Measurements from ENCODE around the gene ALOX5.

The ALOX5 gene

GRCh38 chr10:45377321-45377720 lies 3.3 kb downstream of the ALOX5 start:
- Histone ChIP-seq H3K27ac (peak overlapping the region; percentile 40 to 89 (median 85); a peak in 21 of 22 replicates), H4K20me1 (peaks cover 0 to 44% (median 37%) of the 10 kb centered on the region in 11 experiments; a peak in 20 of 22 replicates), H3K27me3 (peaks cover 0 to 5% (median 0%) of the 10 kb centered on the region in 11 experiments; a peak in 2 of 22 replicates), H3K9ac (peak overlapping the region; percentile 52 to 75 (median 69); a peak in 21 of 22 replicates), H3K36me3 (peaks cover 1 to 74% (median 54%) of the 10 kb centered on the region in 11 experiments; a peak in 21 of 22 replicates), H3K4me1 (peaks cover 72 to 93% (median 80%) of the 10 kb centered on the region in 10 experiments), H3K4me3 (peak overlapping the region in 9 of 10 experiments; percentile 14 to 69 (median 53); a peak in 17 of 20 replicates), H3K9me3 (replicated peaks in 1 of 11) (0 out of 22 replicates have a peak, but pooled peaks cover 0 to 1% (median 0%) of the 10 kb centered on the region in 11 experiments), H3K4me2 (peak overlapping the region; percentile 67 to 99 (median 94))
- TF ChIP-seq Cebpa-rat (IDR thresholded peaks at IDR 0.05), result no peak

- TF ChIP-seq Cebpa-rat (IDR thresholded peaks at IDR 0.05), result no peak
- Histone ChIP-seq H4K20me1 (peaks cover 0 to 49% (median 42%) of the 10 kb centered on the region in 11 experiments; a peak in 20 of 22 replicates), H3K27me3 (peaks cover 0 to 5% (median 0%) of the 10 kb centered on the region in 11 experiments; a peak in 2 of 22 replicates), H3K9me3 (replicated peaks in 1 of 11) (peaks cover 0 to 6% (median 0%) of the 10 kb centered on the region in 11 experiments; a peak in 1 of 22 replicates), H3K4me2 (peak overlapping the region; percentile 67 to 99 (median 94)), H3K27ac (peak overlapping the region in 10 of 11 experiments; percentile 73 to 89 (median 86); a peak in 21 of 22 replicates), H3K36me3 (peaks cover 7 to 79% (median 59%) of the 10 kb centered on the region in 11 experiments), H3K4me1 (peaks cover 67 to 93% (median 76%) of the 10 kb centered on the region in 10 experiments), H3K4me3 (peak overlapping the region in 8 of 10 experiments; percentile 24 to 69 (median 54); a peak in 15 of 20 replicates), H3K9ac (peak overlapping the region; percentile 20 to 75 (median 69); a peak in 20 of 22 replicates)
Measured at GRCh38 chr10:45377858-45378257, 3.8 kb downstream of the ALOX5 start.

- peaks cover 56 to 97% (median 75%) of the 10 kb centered on the region in 10 experiments for H3K4me1 ChIP-seq
- H3K9me3 ChIP-seq (replicated peaks in 1 of 11), result peaks cover 0 to 18% (median 0%) of the 10 kb centered on the region in 11 experiments; a peak in 7 of 22 replicates
- H3K9ac ChIP-seq, result peak overlapping the region; percentile 8 to 75 (median 69); a peak in 16 of 22 replicates
- H3K27ac ChIP-seq, result peak overlapping the region; percentile 16 to 89 (median 85); a peak in 20 of 22 replicates
- no peak for TF ChIP-seq Cebpa-rat (IDR thresholded peaks at IDR 0.05)
- peaks cover 19 to 92% (median 72%) of the 10 kb centered on the region in 11 experiments for H3K36me3 ChIP-seq
- peak overlapping the region in 6 of 10 experiments; percentile 11 to 69 (median 56); a peak in 11 of 20 replicates for H3K4me3 ChIP-seq
- H4K20me1 ChIP-seq, result peaks cover 0 to 62% (median 55%) of the 10 kb centered on the region in 11 experiments; a peak in 21 of 22 replicates
- peak overlapping the region; percentile 67 to 99 (median 94) for H3K4me2 ChIP-seq
- no peaks in the 10 kb centered on the region for H3K27me3 ChIP-seq
Measured at GRCh38 chr10:45378914-45379726, 5.1 kb downstream of the ALOX5 start.

GRCh38 chr10:45379891-45380540 lies 6.0 kb downstream of the ALOX5 start:
- Histone ChIP-seq H3K4me3 (peak overlapping the region in 2 of 10 experiments; percentile 41 to 57; a peak in 1 of 20 replicates), H3K36me3 (peaks cover 27 to 96% (median 80%) of the 10 kb centered on the region in 11 experiments), H3K27me3 (no peaks in the 10 kb centered on the region), H3K4me2 (peak overlapping the region in 9 of 11 experiments; percentile 91 to 99 (median 94); a peak in 17 of 22 replicates), H3K9ac (peak overlapping the region in 10 of 11 experiments; percentile 7 to 75 (median 34); a peak in 10 of 22 replicates), H4K20me1 (peaks cover 0 to 71% (median 64%) of the 10 kb centered on the region in 11 experiments; a peak in 21 of 22 replicates), H3K27ac (peak overlapping the region; percentile 16 to 89 (median 85); a peak in 20 of 22 replicates), H3K9me3 (replicated peaks in 1 of 11) (peaks cover 0 to 27% (median 7%) of the 10 kb centered on the region in 11 experiments; a peak in 13 of 22 replicates), H3K4me1 (peaks cover 47 to 98% (median 71%) of the 10 kb centered on the region in 10 experiments)
- no peak for TF ChIP-seq Cebpa-rat (IDR thresholded peaks at IDR 0.05)

GRCh38 chr10:45380903-45381620 lies 7.0 kb downstream of the ALOX5 start:
- Histone ChIP-seq H3K27ac (peak overlapping the region in 3 of 11 experiments; percentile 28 to 89 (median 83); a peak in 6 of 22 replicates), H3K4me1 (peaks cover 37 to 95% (median 61%) of the 10 kb centered on the region in 10 experiments)

GRCh38 chr10:45382591-45382990 lies 8.6 kb downstream of the ALOX5 start:
- no peak overlapping the region for H3K4me3 ChIP-seq
- H4K20me1 ChIP-seq, result peaks cover 0 to 96% (median 72%) of the 10 kb centered on the region in 11 experiments; a peak in 21 of 22 replicates
- peaks cover 53 to 100% (median 100%) of the 10 kb centered on the region in 11 experiments for H3K36me3 ChIP-seq
- peak overlapping the region in 4 of 11 experiments; percentile 8 to 90 (median 61); a peak in 5 of 22 replicates for H3K4me2 ChIP-seq
- no peaks in the 10 kb centered on the region for H3K27me3 ChIP-seq
- peak overlapping the region in 3 of 11 experiments; percentile 11 to 24 (median 14); a peak in 3 of 22 replicates for H3K27ac ChIP-seq
- TF ChIP-seq Cebpa-rat (IDR thresholded peaks at IDR 0.05), result no peak
- peak overlapping the region in 2 of 11 experiments; percentile 7 to 35; a peak in 3 of 22 replicates for H3K9ac ChIP-seq
- peaks cover 9 to 53% (median 28%) of the 10 kb centered on the region in 11 experiments; a peak in 21 of 22 replicates for H3K9me3 ChIP-seq (replicated peaks in 1 of 11)
- H3K4me1 ChIP-seq, result peaks cover 23 to 92% (median 48%) of the 10 kb centered on the region in 10 experiments

More at GRCh38 chr10:45380903-45381620, 7.0 kb downstream of the ALOX5 start:
- Histone ChIP-seq H3K9me3 (replicated peaks in 1 of 11) (peaks cover 0 to 38% (median 16%) of the 10 kb centered on the region in 11 experiments; a peak in 18 of 22 replicates), H3K4me2 (peak overlapping the region in 5 of 11 experiments; percentile 93 to 99 (median 94); a peak in 11 of 22 replicates), H3K36me3 (peaks cover 38 to 97% (median 87%) of the 10 kb centered on the region in 11 experiments), H3K4me3 (peak overlapping the region in 1 of 10 experiments; percentile 1; a peak in 1 of 20 replicates), H4K20me1 (peaks cover 0 to 81% (median 71%) of the 10 kb centered on the region in 11 experiments; a peak in 21 of 22 replicates), H3K9ac (no peak overlapping the region), H3K27me3 (no peaks in the 10 kb centered on the region)
- no peak for TF ChIP-seq Cebpa-rat (IDR thresholded peaks at IDR 0.05)

- H3K4me1 ChIP-seq, result peaks cover 11 to 84% (median 36%) of the 10 kb centered on the region in 10 experiments
- peaks cover 65 to 100% (median 100%) of the 10 kb centered on the region in 11 experiments for H3K36me3 ChIP-seq
- no peaks in the 10 kb centered on the region for H3K27me3 ChIP-seq
- H3K4me3 ChIP-seq, result no peak overlapping the region
- H3K4me2 ChIP-seq, result peak overlapping the region in 5 of 11 experiments; percentile 8 to 90 (median 60); a peak in 8 of 22 replicates
- peak overlapping the region in 1 of 11 experiments; percentile 35; a peak in 1 of 22 replicates for H3K9ac ChIP-seq
- no peak for TF ChIP-seq Cebpa-rat (IDR thresholded peaks at IDR 0.05)
- peaks cover 0 to 91% (median 69%) of the 10 kb centered on the region in 11 experiments; a peak in 21 of 22 replicates for H4K20me1 ChIP-seq
- peak overlapping the region in 3 of 11 experiments; percentile 20 to 43 (median 24); a peak in 3 of 22 replicates for H3K27ac ChIP-seq
- H3K9me3 ChIP-seq (replicated peaks in 1 of 11), result peaks cover 22 to 65% (median 41%) of the 10 kb centered on the region in 11 experiments
Measured at GRCh38 chr10:45383682-45384330, 9.8 kb downstream of the ALOX5 start.

Measured in BLaER1 treated with 17β-estradiol and CSF1 and Interleukin-3, amounts not matched to agents 10 nM and 100 nM (cell line).